Neural progenitor cell (in vitro differentiated cells): ENCODE results near the gene TPCN2.

Source experiments
- EZH2 ChIP-seq: fragments of 200-600 bp; sonication (generic); IDR thresholded peaks from 2 replicates; pipeline ENCODE4 v1.6.1; 2017; ENCODE audit warnings: antibody characterized with exemption, mild to moderate bottlenecking, moderate library complexity
- EZH2phosphoT487 ChIP-seq: fragments of 200-600 bp; sonication (generic); IDR thresholded peaks from 2 replicates; pipeline ENCODE4 v1.6.1; 2017; ENCODE audit warnings: antibody characterized with exemption
- TF ChIP-seq, protein P1 (sequence below): fragments of 200-600 bp; sonication (generic); IDR thresholded peaks from 2 replicates; pipeline ENCODE4 v1.5.1; 2017; ENCODE audit warnings: antibody characterized with exemption, mild to moderate bottlenecking

DNA sequence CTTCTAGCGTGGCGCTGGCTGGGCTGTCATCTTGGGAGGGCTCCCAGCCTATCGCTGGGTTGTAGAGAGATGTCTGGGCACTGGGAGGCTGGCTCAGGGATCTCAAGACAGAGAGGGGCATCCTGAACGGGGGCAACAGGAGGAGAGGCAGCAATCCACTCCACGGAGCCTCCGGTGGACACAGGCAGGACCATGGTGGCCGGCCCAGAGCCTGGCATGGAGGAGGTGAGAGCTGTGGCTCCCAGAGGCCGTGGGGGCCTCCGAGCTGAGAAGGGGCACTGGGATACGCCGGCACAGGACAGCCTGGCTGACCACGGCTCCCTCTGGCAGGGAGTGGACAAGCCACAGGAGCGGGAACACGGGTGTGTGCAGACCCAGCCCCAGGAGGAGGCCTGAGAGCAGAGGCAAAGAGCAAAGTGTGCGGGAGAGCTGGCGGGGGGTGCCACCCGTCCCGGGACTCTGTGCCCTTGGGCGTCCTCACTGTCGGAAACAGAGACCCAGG is 44.8 kb upstream of the TPCN2 start:
- TF ChIP-seq, protein P1, sequence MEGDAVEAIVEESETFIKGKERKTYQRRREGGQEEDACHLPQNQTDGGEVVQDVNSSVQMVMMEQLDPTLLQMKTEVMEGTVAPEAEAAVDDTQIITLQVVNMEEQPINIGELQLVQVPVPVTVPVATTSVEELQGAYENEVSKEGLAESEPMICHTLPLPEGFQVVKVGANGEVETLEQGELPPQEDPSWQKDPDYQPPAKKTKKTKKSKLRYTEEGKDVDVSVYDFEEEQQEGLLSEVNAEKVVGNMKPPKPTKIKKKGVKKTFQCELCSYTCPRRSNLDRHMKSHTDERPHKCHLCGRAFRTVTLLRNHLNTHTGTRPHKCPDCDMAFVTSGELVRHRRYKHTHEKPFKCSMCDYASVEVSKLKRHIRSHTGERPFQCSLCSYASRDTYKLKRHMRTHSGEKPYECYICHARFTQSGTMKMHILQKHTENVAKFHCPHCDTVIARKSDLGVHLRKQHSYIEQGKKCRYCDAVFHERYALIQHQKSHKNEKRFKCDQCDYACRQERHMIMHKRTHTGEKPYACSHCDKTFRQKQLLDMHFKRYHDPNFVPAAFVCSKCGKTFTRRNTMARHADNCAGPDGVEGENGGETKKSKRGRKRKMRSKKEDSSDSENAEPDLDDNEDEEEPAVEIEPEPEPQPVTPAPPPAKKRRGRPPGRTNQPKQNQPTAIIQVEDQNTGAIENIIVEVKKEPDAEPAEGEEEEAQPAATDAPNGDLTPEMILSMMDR: no peak
- TF ChIP-seq EZH2: no peak
- TF ChIP-seq EZH2phosphoT487: no peak
